Tibial nerve (tissue), 4 donors: Measurements from ENCODE around the gene WIPF3. TPM values are rescaled to one million over a fixed set of nuclear protein-coding genes. Genes with fewer than 3 reads are reported as not detected.
"Not testable (repeated sequence)": the region's sequence is repeated elsewhere in the genome, so short reads cannot be mapped to it uniquely, and the experiment has no call there.

ENCODE experiments used
- DNase-seq, 2 donors: peaks; one replicate each; pipeline ENCODE4 v3.0.0-alpha.2; 2019; ENCODE audit warnings: low spot score in 2 of 2
- H3K27ac ChIP-seq, 4 donors: fragments of 200-600 bp; sonication (generic) in 3 of 4; one replicate each; pipeline ENCODE4 v1.5.1; 2017 to 2019; ENCODE audit warnings: mild to moderate bottlenecking in 1 of 4
- H3K27me3 ChIP-seq, 2 donors: fragments of 200-600 bp; sonication (generic) in 1 of 2; one replicate each; pipeline versions ENCODE4 v1.5.1 to v1.6.0; 2017 to 2019
- H3K36me3 ChIP-seq, 3 donors: fragments of 200-600 bp; sonication (generic); one replicate each; pipeline ENCODE4 v1.5.1; 2018 to 2019
- H3K4me1 ChIP-seq, 4 donors: fragments of 200-600 bp; sonication (generic) in 3 of 4; one replicate each; pipeline ENCODE4 v1.5.1; 2017 to 2019
- H3K4me3 ChIP-seq, 4 donors: fragments of 200-600 bp; sonication (generic) in 3 of 4; one replicate each; pipeline ENCODE4 v1.5.1; 2017 to 2019; ENCODE audit warnings: mild to moderate bottlenecking in 1 of 4, moderate library complexity in 1 of 4
- H3K9me3 ChIP-seq, 4 donors: fragments of 200-600 bp; sonication (generic) in 3 of 4; one replicate each; pipeline ENCODE4 v1.5.1; 2017 to 2019
- CTCF ChIP-seq, 5 experiments: fragments of 200-600 bp in 3 of 5; fragments of 450-650 bp in 2 of 5; sonication (generic) in 3 of 5; IDR thresholded peaks; one replicate each; pipeline ENCODE4 v1.5.1; 2016 to 2019; ENCODE audit warnings: antibody characterized with exemption in 5 of 5, mild to moderate bottlenecking in 3 of 5, moderate library complexity in 2 of 5
- EP300 ChIP-seq, 2 donors: sonication (generic); formaldehyde crosslinking; IDR thresholded peaks; one replicate each; pipeline ENCODE4 v1.6.1; 2017; ENCODE audit warnings: antibody characterized with exemption in 2 of 2, mild to moderate bottlenecking in 1 of 2
- POLR2A ChIP-seq, 2 donors: fragments of 450-650 bp; IDR thresholded peaks; one replicate each; pipeline ENCODE4 v1.6.1; 2017; ENCODE audit warnings: antibody characterized with exemption in 2 of 2, mild to moderate bottlenecking in 2 of 2, moderate library complexity in 2 of 2
- WGBS, 2 donors: methylation state at CpG; one replicate each; pipeline ENCODE4 v1.1.5; 2018; 5-methylcytosine and 5-hydroxymethylcytosine counted together
- small RNA-seq: library from RNA; depleted of rRNA; stranded (forward); fragments of <200 nt; gene quantifications from one replicate; pipeline ENCODE3, GENCODE V24; 2016
- total RNA-seq, 4 donors: library from RNA; depleted of rRNA; stranded (reverse); fragments of >200 nt; gene quantifications; one replicate each; pipeline ENCODE4 v1.1.0, GENCODE V29; 2016

WIPF3 gene
- total RNA-seq, 4 donors from 2014 or later = 2.4 to 4.2 (median 3.7) TPM

GRCh38 chr7:29958667-29959358 lies 152.5 kb downstream of the WIPF3 start:
- Histone ChIP-seq H3K9me3 (no peaks in the 10 kb centered on the region), H3K27ac (peak overlapping the region; percentile 59 to 86 (median 76)), H3K36me3 (no peaks in the 10 kb centered on the region), H3K4me1 (peaks cover 0 to 50% (median 6%) of the 10 kb centered on the region in 4 donors), H3K4me3 (no peak overlapping the region), H3K27me3 (no peaks in the 10 kb centered on the region)
- DNase-seq = no peak
- 60 to 62% methylated on average over 8 of the region's 8 CpGs for WGBS, 2 donors
- TF ChIP-seq CTCF (IDR thresholded peaks at IDR 0.05) = no peak
- peak in 1 of 2 donors; percentile 83 for TF ChIP-seq EP300 (IDR thresholded peaks at IDR 0.05)
- no peak for TF ChIP-seq POLR2A (IDR thresholded peaks at IDR 0.05)

GRCh38 chr7:29961611-29962010 lies 155.3 kb downstream of the WIPF3 start:
- H3K27me3 ChIP-seq, H3K36me3 ChIP-seq, H3K4me3 ChIP-seq, DNase-seq, H3K9me3 ChIP-seq: not testable (repeated sequence)
- Histone ChIP-seq H3K27ac (peak overlapping the region in 1 of 4 donors; percentile 18), H3K4me1 (peaks cover 0 to 55% (median 6%) of the 10 kb centered on the region in 4 donors)
- 96 to 97% methylated on average over 11 to 13 of the region's 19 CpGs for WGBS, 2 donors

- TF ChIP-seq POLR2A (IDR thresholded peaks at IDR 0.05) (no peak), EP300 (IDR thresholded peaks at IDR 0.05) (no peak), CTCF (IDR thresholded peaks at IDR 0.05) (no peak)
- Histone ChIP-seq H3K9me3 (no peaks in the 10 kb centered on the region), H3K4me1 (peaks cover 0 to 52% (median 6%) of the 10 kb centered on the region in 4 donors), H3K36me3 (no peaks in the 10 kb centered on the region), H3K27ac (peak overlapping the region in 2 of 4 donors; percentile 77), H3K4me3 (no peak overlapping the region), H3K27me3 (no peaks in the 10 kb centered on the region)
- WGBS, 2 donors = 95 to 97% methylated on average over 1 of the region's 1 CpG
- no peak for DNase-seq
Observed at GRCh38 chr7:29962035-29962434, 155.7 kb downstream of the WIPF3 start.

GRCh38 chr7:29965030-29965429 lies 158.7 kb downstream of the WIPF3 start:
- H3K36me3 ChIP-seq = peaks cover 0 to 9% (median 0%) of the 10 kb centered on the region in 3 donors
- no peak overlapping the region for H3K4me3 ChIP-seq
- H3K27me3 ChIP-seq = no peaks in the 10 kb centered on the region
- TF ChIP-seq POLR2A (IDR thresholded peaks at IDR 0.05) (no peak), EP300 (IDR thresholded peaks at IDR 0.05) (no peak), CTCF (IDR thresholded peaks at IDR 0.05) (no peak)
- WGBS, 2 donors = 49 to 60% methylated on average over 3 of the region's 3 CpGs
- no peak for DNase-seq
- H3K4me1 ChIP-seq = peaks cover 0 to 57% (median 6%) of the 10 kb centered on the region in 4 donors
- no peaks in the 10 kb centered on the region for H3K9me3 ChIP-seq
- peak overlapping the region in 3 of 4 donors; percentile 54 to 77 (median 77) for H3K27ac ChIP-seq

Small RNA genes within 50 kb of the gene (small RNA-seq; reads per million reads assigned to genes)
- not detected for gene RF01210

Other genes with a start within 250 kb of the WIPF3 start
- 1 to 10 TPM in 2 of 4 donors, under 1 TPM in 1, not detected in 1; 0.42 to 6.6 (median 4.8) TPM for gene PRR15, start 242.7 kb upstream of the WIPF3 start, total RNA-seq
- 100 to 1,000 TPM in 3 of 4 donors, 10 to 100 TPM in 1; 65.1 to 161 (median 119) TPM for gene SCRN1, start 183.3 kb downstream of the WIPF3 start, total RNA-seq
- 10 to 100 TPM in 2 of 4 donors, 1 to 10 TPM in 2; 4.5 to 11.7 (median 8.7) TPM for gene FKBP14, start 220.2 kb downstream of the WIPF3 start, total RNA-seq
- 10 to 100 TPM in 3 of 4 donors, 1 to 10 TPM in 1; 9.0 to 23.4 (median 13.0) TPM for gene PLEKHA8, start 221.9 kb downstream of the WIPF3 start, total RNA-seq